ELF-1 (cell line): ENCODE results near the gene ARHGAP12.

ENCODE experiments used
- DNase-seq: peaks from one replicate; pipeline ENCODE4 v3.0.0-alpha.2; 2016; ENCODE audit warnings: low read depth, low spot score

ARHGAP12 gene

DNA sequence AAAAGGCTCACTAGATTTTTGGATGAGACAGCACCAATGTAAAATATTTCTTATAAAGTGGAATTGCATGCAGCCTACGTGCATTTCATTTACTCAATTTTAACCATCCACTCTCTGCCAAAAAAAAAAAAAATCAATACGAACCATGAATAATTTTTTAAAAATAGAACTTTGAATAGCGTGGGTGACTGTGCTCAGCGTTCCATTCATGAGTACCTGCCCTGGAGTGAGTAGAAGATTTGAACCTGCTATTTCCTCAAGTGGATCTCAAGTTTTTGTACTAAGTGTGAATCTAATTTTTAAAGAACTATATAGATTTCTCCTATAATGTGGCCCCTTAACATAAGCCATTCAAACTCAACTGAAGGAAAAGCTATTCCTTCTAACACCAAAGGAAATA, 105.3 kb downstream of the ARHGAP12 start:
- DNase-seq, result no peak

DNA sequence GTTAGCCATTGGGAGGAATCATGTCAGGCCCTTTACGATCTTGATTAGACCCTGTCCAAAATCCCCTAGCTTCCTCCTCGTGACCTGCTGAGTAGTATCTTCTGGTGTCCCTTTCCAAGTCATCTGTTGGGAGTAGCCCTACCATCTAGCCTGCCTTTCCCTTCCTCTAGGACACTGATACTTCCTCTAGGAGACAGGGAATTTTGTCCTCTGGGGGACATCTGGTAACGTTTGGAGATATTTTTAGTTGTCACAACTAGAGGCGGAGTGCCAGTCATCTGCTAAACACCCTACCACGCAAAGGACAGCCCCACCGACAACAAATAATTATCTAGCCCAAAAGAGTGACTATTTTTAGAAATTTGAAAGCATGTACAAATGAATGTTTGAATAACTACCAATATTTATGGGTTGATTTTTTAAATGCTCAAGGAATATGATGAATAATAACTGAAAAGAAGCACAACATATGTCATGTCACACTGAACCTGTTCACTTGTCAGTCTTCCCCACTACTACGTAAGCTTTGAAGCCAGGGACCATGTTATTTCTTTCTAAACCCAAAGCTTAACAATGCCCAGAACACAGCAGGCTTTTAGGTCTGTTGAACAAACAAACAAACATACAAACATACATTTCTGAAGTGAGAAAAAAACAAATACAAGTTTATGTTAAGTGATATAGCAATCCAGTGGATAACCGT, 105.9 kb downstream of the ARHGAP12 start:
- no peak for DNase-seq

GRCh38 chr10:31822150-31822549, 106.5 kb downstream of the ARHGAP12 start:
- no peak for DNase-seq

DNA sequence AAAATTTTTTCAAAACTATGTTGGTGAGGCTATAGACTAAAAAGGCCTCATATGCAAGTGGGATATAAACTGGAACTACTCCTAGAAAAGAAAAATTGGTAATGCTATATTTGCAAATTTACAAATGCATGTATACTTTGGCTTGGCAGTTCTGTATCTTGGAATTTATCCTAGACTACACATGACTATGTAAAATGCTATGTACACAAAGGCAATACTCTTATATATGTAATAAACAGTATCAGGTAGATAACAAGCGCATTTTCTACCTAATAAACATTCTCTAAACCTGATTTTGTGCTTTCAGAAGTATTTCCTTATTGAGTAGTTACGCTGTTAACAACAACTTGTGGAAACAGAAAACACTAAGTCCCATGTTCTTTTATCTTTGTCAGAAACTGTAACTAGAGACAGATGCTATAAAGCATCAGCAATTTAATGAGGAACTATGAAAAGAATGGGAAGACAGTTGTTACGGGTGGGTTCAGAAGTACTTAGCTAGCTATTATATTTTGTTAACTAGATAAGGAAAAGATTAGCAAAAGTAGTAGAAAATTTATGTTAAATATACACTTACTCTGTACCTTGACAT, 107.8 kb downstream of the ARHGAP12 start:
- no peak for DNase-seq

- no peak for DNase-seq
Observed at GRCh38 chr10:31820096-31820495, 108.5 kb downstream of the ARHGAP12 start.

DNA sequence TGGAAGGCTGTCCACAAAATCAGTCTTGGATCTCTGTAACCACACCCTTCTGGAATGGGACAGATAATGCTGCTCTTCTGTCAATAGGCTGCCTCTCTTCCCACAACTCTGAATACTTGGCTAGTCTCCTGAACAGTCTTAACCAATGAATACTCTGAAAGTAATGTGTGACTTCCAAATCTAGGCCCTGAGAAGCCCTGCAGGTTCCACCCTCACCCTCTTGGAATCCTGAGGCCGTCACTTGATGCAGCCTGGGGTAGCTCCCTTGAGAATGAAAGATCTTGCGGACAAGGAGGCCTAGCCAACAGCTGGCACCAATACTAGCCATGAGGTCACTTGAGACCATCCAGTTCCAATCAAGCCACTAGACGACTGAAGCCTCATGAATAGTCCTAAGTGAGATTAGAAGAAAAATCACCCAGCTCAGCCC, 109.2 kb downstream of the ARHGAP12 start:
- DNase-seq, result peak; percentile 10

DNA sequence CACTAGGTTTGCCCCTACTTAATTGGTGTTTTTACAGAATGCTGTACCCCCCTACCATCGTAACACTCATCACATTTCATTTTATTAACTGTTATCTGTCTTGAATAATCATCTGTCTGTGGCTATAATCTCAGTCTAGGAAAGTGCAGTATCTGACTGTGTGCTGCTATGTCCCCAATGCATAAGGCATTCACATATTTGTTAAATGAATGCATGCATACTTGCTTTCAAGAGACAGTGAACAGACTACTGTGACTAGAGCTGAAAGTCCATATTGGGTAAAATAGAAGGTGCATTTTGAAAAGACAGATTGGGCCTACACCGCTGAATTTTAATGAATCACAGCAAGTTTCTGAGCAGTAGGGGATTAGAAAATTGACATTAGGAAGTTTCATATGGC, 112.3 kb downstream of the ARHGAP12 start:
- no peak for DNase-seq

DNA sequence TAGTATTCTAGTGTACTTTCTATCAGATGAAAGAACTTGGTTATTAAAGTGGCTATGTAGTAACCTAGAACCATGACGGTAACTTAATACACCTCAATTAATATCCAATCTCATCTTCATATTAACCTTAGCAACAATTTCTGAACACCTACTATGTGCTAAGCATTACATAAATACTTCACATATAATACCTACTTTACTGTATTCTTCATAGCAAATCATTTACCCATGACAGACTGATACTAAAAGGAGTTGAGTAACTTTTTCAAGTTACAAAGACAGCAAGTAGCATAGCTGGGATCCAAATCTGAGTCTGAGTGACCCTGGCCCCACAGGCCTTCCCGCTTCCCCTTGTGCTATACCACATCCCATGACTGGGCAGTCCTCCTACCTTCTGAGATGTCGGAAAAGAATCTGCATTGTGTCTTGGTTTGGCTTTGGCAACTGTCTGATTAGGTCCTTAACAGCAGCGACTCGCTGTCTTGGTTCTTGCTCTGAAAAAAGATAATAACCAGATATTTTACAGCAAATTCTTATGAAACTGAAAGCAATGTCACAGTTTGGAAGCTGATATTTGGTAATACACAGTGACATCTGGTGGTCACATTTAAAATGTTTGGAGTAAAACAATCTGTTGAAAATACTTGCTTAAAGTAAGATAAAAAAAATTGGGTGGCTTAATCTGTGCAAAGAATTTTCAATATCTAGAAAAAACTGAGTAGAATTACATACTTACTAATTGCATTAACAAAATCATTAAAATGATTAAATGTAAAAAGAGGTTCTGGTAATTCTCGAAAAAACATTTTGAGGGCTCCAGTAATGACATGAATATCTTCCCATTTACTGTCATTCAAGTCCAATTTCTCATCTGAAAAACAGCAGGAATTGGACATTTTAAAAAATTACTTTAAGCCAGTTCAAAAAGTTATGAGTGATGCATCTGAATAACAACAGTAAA, 120.1 kb downstream of the ARHGAP12 start:
- peak; percentile 27 for DNase-seq

GRCh38 chr10:31804352-31804810, 124.2 kb downstream of the ARHGAP12 start:
- no peak for DNase-seq

- no peak for DNase-seq
Observed at GRCh38 chr10:31803606-31804351, 124.9 kb downstream of the ARHGAP12 start.

DNA sequence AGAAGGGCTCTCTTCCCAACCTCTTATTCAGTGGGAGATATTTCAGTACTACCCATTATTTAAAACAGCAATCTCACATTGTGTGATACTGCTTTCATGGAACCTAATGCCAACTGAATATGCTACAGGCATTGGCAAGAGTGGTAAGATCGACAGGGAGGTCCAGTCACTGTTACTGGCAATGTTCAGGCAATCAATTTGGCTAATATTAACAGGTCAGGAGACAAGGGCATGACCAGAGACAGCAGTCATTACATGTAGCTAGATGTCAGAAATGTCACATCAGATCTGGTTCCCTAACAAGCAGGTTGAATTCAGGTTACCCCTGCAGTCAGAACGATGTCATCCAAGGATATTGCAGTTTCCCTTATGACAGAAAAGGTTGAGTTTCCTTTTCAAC, 129.4 kb downstream of the ARHGAP12 start:
- no peak for DNase-seq

- DNase-seq, result no peak
Observed at GRCh38 chr10:31792745-31793144, 135.9 kb downstream of the ARHGAP12 start.

DNA sequence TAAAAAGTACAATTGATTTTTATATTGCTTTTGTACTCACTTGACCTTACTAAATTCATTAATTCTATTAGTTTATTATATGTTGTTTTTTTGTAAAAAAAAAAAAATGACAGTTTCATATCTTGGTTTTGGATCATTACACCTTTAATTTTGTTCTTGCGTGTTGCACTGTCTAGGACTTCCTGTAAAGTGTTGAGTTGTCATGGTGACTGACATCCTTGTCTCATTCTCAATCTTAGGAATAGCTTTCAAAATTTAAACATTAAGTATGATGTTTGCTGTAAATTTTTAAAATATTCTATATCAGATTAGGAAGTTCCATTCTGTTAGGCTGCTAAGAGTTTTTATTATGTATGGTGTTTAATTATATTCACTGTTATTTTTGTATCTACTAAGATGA, 139.1 kb downstream of the ARHGAP12 start:
- no peak for DNase-seq

DNA sequence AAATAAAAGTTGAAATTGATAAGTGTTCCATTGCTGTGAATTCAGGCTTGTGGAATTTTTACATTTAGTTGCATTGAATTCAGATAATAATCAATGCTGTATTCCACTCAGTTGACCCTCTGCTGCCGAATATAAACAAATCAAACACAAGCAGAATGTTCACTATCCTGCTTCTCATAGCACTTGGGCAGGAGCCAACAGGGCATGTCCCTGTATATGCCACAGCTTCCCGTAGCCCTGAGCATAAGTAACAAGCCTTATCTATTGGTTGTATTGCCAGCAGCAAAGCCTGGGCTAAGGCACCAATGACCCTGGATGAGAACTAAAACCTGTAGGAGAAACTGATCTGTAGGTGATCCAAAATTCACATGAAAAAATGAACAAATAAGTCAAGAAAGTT, 145.9 kb downstream of the ARHGAP12 start:
- no peak for DNase-seq

DNA sequence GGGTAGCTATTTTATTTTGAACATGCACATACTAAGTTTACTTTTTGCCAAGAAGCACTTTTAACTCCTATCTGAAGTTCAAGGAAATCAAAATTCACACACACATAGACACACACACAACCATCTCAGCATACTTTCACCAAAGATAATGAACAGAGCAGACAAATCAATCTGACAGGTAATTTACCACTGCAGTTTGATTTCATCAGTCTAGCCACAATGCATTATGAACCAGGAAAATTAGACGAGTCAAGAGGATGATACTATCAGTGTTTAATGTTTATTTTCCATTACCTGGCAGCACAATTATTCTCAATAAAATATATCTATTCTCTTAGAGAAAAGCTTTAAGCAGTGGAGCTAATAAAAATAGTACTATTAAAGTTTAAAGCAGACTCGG, 147.9 kb downstream of the ARHGAP12 start:
- DNase-seq, result no peak

- DNase-seq, result no peak
Observed at GRCh38 chr10:31778627-31779026, 150.0 kb downstream of the ARHGAP12 start.

DNA sequence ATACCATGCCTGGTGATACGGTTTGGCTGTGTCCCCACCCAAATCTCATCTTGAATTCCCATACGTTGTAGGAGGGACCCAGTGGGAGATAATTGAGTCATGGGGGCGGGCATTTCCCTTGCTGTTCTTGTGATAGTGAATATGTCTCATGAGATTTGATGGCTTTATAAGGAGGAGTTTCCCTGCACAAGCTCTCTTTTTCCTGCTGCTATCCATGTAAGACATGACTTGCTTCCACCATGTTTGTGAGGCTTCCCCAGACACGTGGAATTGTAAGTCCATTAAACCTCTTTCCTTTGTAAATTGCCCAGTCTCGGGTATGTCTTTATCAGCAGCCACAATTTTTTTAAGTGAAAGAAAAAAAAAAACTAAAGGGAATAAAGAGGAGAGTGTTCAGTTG, 152.5 kb downstream of the ARHGAP12 start:
- DNase-seq, result no peak

DNA sequence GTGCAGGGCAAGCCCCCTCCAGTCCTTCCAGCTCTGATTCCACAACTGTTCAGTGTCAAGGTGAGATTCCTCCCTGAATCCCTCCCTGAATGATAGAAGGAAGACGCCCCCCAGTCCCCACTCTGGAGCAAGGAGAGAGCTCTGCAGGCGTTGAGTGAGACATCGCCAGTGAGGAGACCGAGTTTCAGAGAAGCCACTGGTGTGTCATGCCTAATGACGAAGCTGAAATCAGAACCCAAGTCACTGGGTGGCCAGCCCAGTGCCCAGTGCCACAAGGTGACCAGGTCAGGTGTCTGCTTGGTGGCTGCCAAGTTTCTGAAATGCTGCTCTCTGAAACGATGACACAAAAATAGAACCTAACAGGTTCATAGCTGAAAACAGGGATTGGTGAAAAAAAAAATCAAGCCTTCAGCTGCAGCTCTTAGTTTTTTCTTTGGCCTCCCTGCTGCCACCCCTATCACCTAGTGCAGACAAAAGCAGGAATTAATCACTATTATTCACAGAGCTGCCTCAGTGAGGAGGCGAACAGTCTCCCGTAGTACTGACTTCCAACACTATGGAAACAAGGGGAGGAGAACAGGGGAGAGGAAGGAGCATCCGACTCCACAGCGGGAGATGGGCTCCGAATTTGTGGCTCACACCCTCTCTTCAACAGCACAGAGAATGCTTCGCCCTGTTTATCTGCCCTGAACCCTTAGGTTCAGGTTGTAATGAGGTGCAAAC, 153.5 kb downstream of the ARHGAP12 start:
- no peak for DNase-seq

- peak; percentile 89 for DNase-seq
Observed at GRCh38 chr10:31774299-31774900, 154.2 kb downstream of the ARHGAP12 start.

DNA sequence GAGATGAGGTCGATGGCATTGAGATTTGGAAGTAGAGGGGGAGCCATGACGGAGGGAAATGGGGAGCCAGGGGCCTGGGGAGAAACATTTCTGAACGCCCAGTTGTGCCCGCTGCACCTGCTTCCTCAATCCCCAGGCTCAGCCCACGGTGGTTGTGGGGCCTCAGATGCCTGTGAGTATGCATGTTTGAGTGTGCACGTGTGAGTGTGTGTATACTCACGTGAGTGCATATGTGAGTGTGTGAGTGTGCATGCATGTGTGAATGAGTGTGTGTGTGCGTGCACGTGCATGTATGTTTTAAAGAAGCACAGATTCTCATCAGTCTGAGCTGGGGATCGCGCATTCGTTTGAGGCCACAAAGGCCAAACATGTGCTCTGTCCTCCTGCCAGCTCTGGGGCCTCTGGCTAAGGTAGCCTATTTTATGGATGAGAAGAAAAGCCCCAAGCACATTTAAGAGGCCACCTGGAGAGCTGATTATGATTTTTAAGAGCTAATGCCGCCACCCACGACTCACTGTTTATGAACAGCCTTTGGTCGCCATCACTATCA, 154.8 kb downstream of the ARHGAP12 start:
- no peak for DNase-seq
